ENCODE data around the gene CDH19.

CDH19 gene

GRCh38 chr18:66603941-66604627, at the start of gene CDH19:
Gene CDH19 (minus strand): TSS chr18:66604090. CDS start chr18:66572204, 31,886 bp downstream.
- DNase-seq, result no peak

- no peak for DNase-seq
Measured at GRCh38 chr18:66647671-66648070, 43.8 kb upstream of the CDH19 start.

- DNase-seq, result no peak
Measured at GRCh38 chr18:66646609-66647008, 42.7 kb upstream of the CDH19 start.

GRCh38 chr18:66645983-66646382, 42.1 kb upstream of the CDH19 start:
- DNase-seq, result no peak

- DNase-seq, result no peak
Measured at GRCh38 chr18:66641056-66641455, 37.2 kb upstream of the CDH19 start.

GRCh38 chr18:66640431-66640830, 36.5 kb upstream of the CDH19 start:
- no peak for DNase-seq

GRCh38 chr18:66638856-66639629, 35.2 kb upstream of the CDH19 start:
- no peak for DNase-seq

- DNase-seq, result no peak
Measured at GRCh38 chr18:66635342-66635741, 31.5 kb upstream of the CDH19 start.

DNA sequence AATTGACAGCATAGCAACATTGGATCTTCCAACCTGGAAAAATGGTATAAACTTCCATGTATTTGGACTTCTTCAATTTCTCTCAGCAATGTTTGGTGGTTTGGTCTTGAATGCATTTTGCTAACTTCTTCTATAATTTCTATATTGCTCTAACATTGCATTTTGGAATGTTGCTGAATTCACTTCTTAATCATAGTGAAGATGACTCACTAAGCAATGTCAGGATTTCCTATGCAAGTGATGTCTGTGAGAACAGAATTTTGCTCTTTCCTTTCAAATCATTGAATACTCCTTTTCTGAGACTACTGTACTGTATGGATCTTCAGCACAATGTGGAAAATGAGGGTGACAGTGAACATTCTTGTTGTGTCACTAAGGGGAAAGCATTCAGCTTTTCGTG, 28.9 kb upstream of the CDH19 start:
- DNase-seq, result no peak

DNA sequence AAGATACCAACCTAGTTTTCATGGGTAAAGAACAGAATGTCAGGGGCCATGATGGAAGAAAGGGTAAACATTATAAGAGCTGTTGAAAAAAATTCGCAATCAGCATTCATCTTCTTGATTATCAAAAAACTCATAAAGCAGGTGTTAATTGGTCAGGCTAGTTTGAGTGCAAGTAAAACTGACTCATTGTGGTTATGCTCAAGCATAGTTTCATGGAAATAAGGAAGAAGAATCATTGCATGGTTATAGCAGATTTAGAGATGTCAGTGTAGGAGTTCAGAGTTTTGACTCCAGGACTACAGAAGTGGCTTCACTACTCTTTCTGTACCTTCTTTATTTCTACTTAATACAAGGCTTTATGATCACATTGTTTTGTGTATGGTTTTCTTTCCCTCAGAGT, 26.9 kb upstream of the CDH19 start:
- DNase-seq, result no peak

DNA sequence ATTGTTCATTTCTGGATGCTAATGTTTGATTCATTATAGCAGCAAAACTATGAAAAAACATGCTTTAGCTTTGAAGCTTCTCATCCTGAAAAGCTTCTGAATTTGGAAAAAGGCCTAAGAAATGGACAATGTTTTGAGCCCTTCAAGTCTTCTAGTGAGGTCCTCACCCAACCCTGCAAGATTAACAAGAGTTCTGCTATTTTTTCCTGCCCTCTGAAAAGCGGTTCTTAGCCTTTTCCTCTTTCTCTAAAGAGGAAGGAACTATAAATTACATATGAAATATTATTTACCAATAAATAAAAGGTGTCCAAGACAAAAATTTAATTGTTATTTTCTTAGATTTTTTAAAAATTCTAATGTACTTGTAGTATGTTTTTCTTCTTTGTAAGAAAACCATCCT, 19.9 kb upstream of the CDH19 start:
- DNase-seq, result no peak

DNA sequence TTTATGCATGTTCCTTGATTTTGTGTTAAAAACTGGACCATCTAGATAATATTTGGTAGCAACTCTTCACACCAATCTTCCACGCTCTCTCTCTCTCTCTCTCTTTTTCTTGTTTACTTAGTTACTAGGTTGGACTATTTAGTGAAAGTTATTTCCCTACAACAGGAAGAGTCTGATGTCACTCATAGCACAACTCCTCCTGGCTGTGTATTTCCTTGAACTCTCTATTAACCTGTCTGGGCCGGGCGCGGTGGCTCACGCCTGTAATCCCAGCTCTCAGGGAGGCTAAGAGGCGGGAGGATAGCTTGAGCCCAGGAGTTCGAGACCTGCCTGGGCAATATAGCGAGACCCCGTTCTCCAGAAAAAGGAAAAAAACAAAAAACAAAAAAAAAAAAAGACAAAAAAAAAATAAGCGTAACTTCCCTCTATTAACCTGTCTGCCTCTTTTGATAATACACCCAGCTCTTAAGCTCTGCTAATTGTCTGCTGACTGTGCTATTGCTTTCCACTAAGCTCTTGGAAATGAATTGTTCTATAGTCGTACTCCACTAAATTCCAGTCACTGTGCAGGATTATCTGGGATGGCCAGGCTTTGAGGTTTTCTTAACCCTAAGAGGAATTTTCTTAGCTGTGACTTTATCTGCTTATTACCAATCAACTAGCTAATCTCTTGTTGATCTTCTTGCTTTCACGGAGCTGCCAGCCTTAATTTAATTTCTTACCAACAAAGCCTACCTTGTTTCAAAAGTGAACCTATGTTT, 18.1 kb upstream of the CDH19 start:
- no peak for DNase-seq

DNA sequence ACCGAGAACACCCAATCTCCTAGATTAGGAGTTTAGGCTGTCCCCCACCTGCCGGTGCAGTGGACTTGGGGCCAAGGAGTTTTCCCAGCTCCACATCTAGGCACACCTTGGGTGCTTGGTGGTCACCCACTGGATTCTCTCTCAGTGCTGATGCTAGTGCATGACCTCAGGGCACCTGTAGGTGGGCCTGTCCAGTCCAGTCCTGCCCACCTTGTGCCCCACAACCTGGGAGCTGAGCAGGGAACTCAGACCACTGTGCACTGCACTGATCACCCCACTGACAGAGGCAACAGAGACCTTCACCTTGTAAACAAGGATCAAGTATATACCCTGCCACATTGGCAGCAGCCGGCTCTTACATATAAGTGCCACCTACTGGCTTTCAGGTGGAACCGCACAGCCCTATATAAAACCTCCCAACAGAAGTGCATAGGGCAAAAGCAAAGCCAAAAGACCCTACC, 12.7 kb upstream of the CDH19 start:
- DNase-seq, result peak; percentile 65

GRCh38 chr18:66615176-66615575, 11.3 kb upstream of the CDH19 start:
- DNase-seq, result no peak

- no peak for DNase-seq
Measured at GRCh38 chr18:66607632-66608031, 3.7 kb upstream of the CDH19 start.

- DNase-seq, result no peak
Measured at GRCh38 chr18:66601649-66602048, 2.2 kb downstream of the CDH19 start.

- DNase-seq, result no peak
Measured at GRCh38 chr18:66599190-66599589, 4.7 kb downstream of the CDH19 start.

GRCh38 chr18:66587430-66587829, 16.5 kb downstream of the CDH19 start:
- no peak for DNase-seq

DNA sequence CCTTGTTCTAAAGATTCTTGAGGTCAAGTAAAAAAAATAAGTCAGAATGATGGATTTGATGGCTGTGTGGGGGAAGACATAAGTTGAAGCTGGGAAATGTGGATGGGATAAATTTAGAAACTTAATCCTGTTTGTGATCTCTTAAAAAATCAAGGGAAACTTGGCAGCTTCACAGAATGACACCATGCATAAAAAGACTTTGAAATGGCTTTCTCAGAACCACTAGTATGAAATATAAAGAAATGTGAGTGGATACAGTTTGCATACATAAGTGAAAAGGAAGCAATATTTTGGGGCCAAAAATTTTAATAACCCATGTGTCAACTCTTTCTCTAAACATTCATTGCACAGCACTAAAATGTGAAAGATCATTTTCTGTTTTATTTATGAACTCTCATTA, 21.7 kb downstream of the CDH19 start:
- no peak for DNase-seq

DNA sequence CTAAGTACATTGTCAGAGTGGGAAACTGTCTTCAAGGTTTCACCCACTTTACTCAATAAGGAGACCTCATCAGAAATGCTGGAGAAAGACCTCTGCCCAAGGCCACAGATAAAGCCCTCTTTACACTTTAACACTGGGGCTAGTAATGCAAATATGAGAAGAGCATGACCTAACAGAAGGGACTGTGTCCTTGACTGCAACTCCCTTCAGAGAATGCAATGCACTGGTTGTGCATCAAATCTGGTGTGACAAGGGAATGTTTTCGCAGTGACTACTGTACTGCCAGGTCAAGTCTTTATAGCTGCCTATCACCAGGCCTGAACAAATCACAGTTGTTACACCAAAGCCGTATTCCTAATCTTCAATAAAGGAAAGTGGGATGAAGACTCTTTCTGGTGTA, 28.6 kb downstream of the CDH19 start:
- DNase-seq, result no peak

GRCh38 chr18:66571845-66572244, 32.0 kb downstream of the CDH19 start:
- DNase-seq, result peak; percentile 32

DNA sequence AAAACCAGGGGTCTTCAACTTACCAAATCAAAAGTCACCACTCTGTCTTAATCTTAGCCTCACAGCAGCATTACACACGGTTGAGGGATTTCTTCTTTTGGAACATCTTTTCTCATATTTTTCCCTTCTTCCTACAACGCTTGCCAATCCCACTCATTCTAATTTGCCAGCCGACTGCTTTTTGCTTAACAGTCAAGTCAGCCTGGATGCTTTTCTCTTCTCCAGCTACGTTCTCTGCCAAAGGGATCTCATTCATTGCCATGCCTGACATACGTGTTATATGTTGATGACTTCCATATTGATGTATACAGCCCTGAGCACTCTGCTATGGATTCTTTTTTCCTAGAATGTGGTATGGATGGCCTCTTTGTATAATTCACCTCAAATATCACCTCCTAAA, 37.3 kb downstream of the CDH19 start:
- no peak for DNase-seq

- no peak for DNase-seq
Measured at GRCh38 chr18:66564236-66564635, 39.7 kb downstream of the CDH19 start.

DNA sequence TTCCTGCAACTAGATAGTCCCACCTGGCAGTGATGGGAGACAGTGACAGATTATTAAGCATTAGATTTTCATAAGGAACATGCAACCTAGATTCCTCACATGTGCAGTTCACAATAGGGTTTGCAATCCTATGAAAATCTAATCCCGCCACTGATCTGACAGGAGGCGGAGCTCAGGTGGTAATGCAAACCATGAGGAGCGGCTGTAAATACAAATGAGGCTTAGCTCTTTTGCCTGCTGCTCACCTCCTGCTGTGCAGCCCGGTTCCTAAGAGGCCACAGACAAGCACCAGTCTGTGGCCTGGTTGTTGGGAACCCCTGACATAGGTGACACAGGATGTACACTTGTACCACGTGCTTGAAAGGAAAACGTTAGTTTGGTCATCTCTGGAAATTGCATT, 41.6 kb downstream of the CDH19 start:
- no peak for DNase-seq

Measured in NCI-H146 (cell line).